ENCODE data around the gene CSNK1G1. TPM values are rescaled to one million over a fixed set of nuclear protein-coding genes. Genes with fewer than 3 reads are reported as not detected.
"Not testable (repeated sequence)": the region's sequence is repeated elsewhere in the genome, so short reads cannot be mapped to it uniquely, and the experiment has no call there.

Gene CSNK1G1
- total and polyA plus RNA-seq, 7 donors = 3.0 to 24.3 (median 7.8) TPM

DNA sequence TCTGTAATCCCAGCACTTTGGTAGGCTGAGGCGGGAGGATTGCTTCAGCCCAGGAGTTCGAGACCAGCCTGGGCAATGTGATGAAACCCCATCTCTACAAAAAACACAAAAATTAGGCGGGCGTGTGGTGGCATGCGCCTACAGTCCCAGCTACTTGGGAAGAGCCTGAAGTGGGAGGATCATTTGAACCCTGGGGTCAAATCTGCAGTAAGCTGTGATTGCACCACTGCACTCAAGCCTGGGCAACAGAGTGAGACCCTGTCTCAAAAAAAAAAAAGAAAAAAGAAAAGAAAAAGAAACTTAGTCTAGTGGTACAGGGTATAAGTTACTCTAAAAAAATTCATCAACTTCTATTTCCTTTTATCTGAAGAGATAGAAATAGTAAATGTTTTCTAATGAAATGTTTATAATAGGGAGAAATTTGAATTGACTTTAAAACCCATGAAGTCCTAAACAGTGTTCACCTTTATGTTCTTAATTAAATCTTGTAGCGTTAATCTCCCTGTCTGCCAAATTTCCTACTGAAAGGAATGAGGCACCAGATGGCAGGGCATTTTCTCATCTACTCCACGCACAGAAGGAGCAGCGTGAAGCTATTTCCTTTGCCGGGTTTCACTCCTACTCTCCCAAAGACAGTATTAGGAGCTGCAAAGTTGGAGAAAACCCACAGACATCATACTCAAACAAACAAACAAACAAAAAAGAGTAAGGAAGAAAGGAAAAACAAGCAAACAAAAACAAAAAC, 23.4 kb upstream of the CSNK1G1 start:
- Histone ChIP-seq H3K9me3 (no peaks in the 10 kb centered on the region), H3K27ac (no peak overlapping the region), H3K27me3 (no peaks in the 10 kb centered on the region), H3K4me3 (no peak overlapping the region), H3K4me1 (peaks cover 0 to 14% (median 9%) of the 10 kb centered on the region in 4 donors), H3K36me3 (no peaks in the 10 kb centered on the region)
- DNase-seq = peak; percentile 28
- TF ChIP-seq POLR2AphosphoS5 (IDR thresholded peaks at IDR 0.05) = no peak
- TF ChIP-seq, protein P1, sequence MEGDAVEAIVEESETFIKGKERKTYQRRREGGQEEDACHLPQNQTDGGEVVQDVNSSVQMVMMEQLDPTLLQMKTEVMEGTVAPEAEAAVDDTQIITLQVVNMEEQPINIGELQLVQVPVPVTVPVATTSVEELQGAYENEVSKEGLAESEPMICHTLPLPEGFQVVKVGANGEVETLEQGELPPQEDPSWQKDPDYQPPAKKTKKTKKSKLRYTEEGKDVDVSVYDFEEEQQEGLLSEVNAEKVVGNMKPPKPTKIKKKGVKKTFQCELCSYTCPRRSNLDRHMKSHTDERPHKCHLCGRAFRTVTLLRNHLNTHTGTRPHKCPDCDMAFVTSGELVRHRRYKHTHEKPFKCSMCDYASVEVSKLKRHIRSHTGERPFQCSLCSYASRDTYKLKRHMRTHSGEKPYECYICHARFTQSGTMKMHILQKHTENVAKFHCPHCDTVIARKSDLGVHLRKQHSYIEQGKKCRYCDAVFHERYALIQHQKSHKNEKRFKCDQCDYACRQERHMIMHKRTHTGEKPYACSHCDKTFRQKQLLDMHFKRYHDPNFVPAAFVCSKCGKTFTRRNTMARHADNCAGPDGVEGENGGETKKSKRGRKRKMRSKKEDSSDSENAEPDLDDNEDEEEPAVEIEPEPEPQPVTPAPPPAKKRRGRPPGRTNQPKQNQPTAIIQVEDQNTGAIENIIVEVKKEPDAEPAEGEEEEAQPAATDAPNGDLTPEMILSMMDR (IDR thresholded peaks at IDR 0.05) = no peak
- intact Hi-C loops (cut with DNase I) = no loop called here
- 76% methylated on average over 9 of the region's 9 CpGs for WGBS, 2 donors

DNA sequence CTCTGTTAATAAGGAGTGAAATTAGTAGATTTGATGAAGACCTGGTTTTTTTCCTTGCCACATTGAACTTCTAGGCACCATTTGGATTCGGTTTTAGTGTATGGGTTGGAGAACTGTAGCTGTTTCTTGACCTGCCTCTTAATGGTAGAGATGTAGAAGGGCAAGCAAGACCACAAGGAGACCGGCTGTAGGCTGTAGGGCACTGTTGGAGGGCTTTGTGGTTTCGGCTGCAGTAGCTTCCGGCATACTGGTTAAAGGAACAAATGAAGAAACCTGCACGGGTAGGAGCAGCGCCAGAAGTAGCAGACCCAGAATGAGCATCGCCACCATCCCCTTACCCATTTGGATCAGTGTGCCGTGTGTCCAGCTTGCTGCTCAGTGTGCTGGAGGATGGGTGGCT, 17.4 kb upstream of the CSNK1G1 start:
- Histone ChIP-seq H3K4me3 (no peak overlapping the region), H3K9me3 (no peaks in the 10 kb centered on the region), H3K36me3 (no peaks in the 10 kb centered on the region), H3K4me1 (no peaks in the 10 kb centered on the region), H3K27ac (no peak overlapping the region), H3K27me3 (no peaks in the 10 kb centered on the region)
- intact Hi-C loops (cut with DNase I) = no loop called here
- TF ChIP-seq EP300 (IDR thresholded peaks at IDR 0.05) = no peak
- TF ChIP-seq, protein P1 (IDR thresholded peaks at IDR 0.05) = no peak
- no peak for TF ChIP-seq POLR2AphosphoS5 (IDR thresholded peaks at IDR 0.05)
- 90 to 96% methylated on average over 8 of the region's 8 CpGs for WGBS, 2 donors
- peak; percentile 26 for DNase-seq

DNA sequence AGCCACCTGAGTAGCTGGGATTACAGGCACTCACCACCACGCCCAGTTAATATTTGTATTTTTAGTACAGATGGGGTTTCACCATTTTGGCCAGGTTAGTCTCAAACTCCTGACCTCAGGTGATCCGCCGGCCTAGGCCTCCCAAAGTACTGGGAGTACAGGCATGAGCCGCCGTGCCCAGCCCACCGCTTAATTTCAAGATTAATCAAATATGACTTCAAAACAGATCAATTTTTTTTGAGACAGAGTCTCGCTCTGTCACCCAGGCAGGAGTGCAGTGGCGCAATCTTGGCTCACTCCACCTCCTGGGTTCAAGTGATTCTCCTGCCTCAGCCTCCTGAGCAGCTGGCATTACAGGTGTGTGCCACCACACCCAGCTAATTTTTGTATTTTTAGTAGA, 15.4 kb upstream of the CSNK1G1 start:
- WGBS, 2 donors = 98% methylated on average over 8 of the region's 8 CpGs
- H3K27me3 ChIP-seq; H3K27ac ChIP-seq; H3K4me3 ChIP-seq; H3K4me1 ChIP-seq; H3K9me3 ChIP-seq; H3K36me3 ChIP-seq; intact Hi-C loops (cut with DNase I): not testable (repeated sequence)
- DNase-seq = peak; percentile 46

DNA sequence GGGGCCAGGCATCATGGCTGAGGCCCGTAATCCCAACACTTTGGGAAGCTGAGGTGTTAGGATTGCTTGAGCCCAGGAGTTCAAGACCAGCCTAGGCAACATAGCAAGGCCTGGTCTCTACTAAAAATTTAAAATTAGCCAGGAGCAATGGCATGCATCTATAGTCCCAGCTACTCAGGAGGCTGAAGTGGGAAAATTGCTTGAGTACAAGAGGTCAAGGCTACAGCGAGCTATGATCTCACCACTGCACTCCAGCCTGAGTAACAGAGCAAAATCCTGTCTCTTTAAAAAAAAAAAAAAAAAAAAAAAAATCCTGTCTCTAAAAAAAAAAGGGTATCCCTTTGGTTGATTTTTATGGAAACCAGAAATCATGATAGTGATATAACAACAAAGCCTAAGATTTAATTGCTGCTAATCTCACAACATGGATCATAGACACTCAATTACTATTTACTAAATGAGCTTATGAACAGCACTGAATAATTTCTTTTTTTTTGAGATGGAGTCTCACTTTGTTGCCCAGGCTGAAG, 13.2 kb upstream of the CSNK1G1 start:
- no peaks in the 10 kb centered on the region for H3K36me3 ChIP-seq
- DNase-seq = no peak
- no peak overlapping the region for H3K27ac ChIP-seq
- H3K4me1 ChIP-seq = no peaks in the 10 kb centered on the region
- H3K9me3 ChIP-seq = no peaks in the 10 kb centered on the region
- intact Hi-C loops (cut with DNase I) = no loop called here
- no peaks in the 10 kb centered on the region for H3K27me3 ChIP-seq
- WGBS, 2 donors = 89 to 92% methylated on average over 2 of the region's 2 CpGs
- TF ChIP-seq EP300 (IDR thresholded peaks at IDR 0.05) (no peak), POLR2A (IDR thresholded peaks at IDR 0.05) (no peak), POLR2AphosphoS5 (IDR thresholded peaks at IDR 0.05) (no peak)
- TF ChIP-seq, protein P1 (IDR thresholded peaks at IDR 0.05) = no peak
- H3K4me3 ChIP-seq = no peak overlapping the region

DNA sequence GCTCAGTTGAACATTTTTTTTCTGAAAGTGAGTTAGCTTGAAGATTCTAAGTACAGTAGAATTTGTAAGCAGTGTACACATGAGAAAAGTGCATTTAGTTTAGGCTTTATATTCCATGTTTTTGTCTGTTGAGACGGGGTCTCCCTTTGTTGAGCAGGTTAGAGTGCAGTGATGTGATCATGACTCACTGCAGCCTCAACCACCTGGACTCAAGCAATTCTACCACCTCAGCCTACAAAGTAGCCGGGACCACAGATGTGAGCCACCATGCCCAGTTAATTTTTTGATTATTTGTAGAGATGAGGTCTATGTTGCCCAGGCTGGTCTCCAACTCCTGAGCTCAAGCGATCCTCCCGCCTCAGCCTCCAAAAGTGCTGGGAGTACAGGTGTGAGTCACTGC, 5.3 kb upstream of the CSNK1G1 start:
- no peaks in the 10 kb centered on the region for H3K9me3 ChIP-seq
- intact Hi-C loops (cut with DNase I) = no loop called here
- no peaks in the 10 kb centered on the region for H3K36me3 ChIP-seq
- TF ChIP-seq, protein P1 (IDR thresholded peaks at IDR 0.05) = no peak
- TF ChIP-seq POLR2AphosphoS5 (IDR thresholded peaks at IDR 0.05) (no peak), POLR2A (IDR thresholded peaks at IDR 0.05) (no peak), EP300 (IDR thresholded peaks at IDR 0.05) (no peak)
- H3K27ac ChIP-seq = no peak overlapping the region
- 97% methylated on average over 4 of the region's 4 CpGs for WGBS, 2 donors
- peaks cover 0 to 6% (median 3%) of the 10 kb centered on the region in 4 donors for H3K4me1 ChIP-seq
- H3K4me3 ChIP-seq = no peak overlapping the region
- no peak for DNase-seq
- no peaks in the 10 kb centered on the region for H3K27me3 ChIP-seq
